Karpas-422 (cell line): Measurements from ENCODE around the gene SEC11C. TPM values are rescaled to one million over a fixed set of nuclear protein-coding genes. Genes with fewer than 3 reads are reported as not detected.

Experiments used
- DNase-seq: peaks from one replicate; pipeline ENCODE4 v3.0.0-alpha.2; 2015
- H2AFZ ChIP-seq: fragments of 200-600 bp; sonication (generic); 2 replicates; pipeline ENCODE4 v1.6.1; 2014; ENCODE audit warnings: antibody characterized with exemption, low read length, mixed read lengths
- H3K27ac ChIP-seq: fragments of 200-600 bp; sonication (generic); 2 replicates; pipeline ENCODE4 v1.5.1; 2014; ENCODE audit warnings: mild to moderate bottlenecking, low read length, moderate library complexity
- H3K27me3 ChIP-seq: fragments of 200-600 bp; sonication (generic); 2 replicates; pipeline ENCODE4 v1.6.1; 2014; ENCODE audit warnings: low read length, mixed read lengths
- H3K36me3 ChIP-seq: fragments of 200-600 bp; sonication (generic); 2 replicates; pipeline ENCODE4 v1.6.1; 2014; ENCODE audit warnings: low read length, mixed read lengths; ENCODE audit not compliant: insufficient read depth
- H3K4me1 ChIP-seq: fragments of 200-600 bp; sonication (generic); 2 replicates; pipeline ENCODE4 v1.6.1; 2014; ENCODE audit warnings: mild to moderate bottlenecking, low read length, mixed read lengths
- H3K4me2 ChIP-seq: fragments of 200-600 bp; sonication (generic); 2 replicates; pipeline ENCODE4 v1.6.1; 2014; ENCODE audit warnings: low read length, low read depth, mild to moderate bottlenecking; ENCODE audit not compliant: poor library complexity, severe bottlenecking
- H3K4me3 ChIP-seq: fragments of 200-600 bp; sonication (generic); 2 replicates; pipeline ENCODE4 v1.5.1; 2014; ENCODE audit warnings: mild to moderate bottlenecking, antibody characterized with exemption, low read length, mixed read lengths
- H3K79me2 ChIP-seq: fragments of 200-600 bp; sonication (generic); 2 replicates; pipeline ENCODE4 v1.6.1; 2014; ENCODE audit warnings: mild to moderate bottlenecking, low read length, mixed read lengths
- H3K9ac ChIP-seq: fragments of 200-600 bp; sonication (generic); 2 replicates; pipeline ENCODE4 v1.6.0; 2014; ENCODE audit warnings: low read length
- H3K9me2 ChIP-seq: fragments of 200-600 bp; sonication (generic), shearing (Covaris generic); replicated peaks from 2 replicates; pipeline ENCODE4 v1.6.0; 2014; ENCODE audit warnings: mild to moderate bottlenecking, low read length, moderate library complexity; ENCODE audit not compliant: insufficient read depth
- H3K9me3 ChIP-seq: fragments of 300-700, 200-600 bp; sonication (generic); 2 replicates; pipeline ENCODE4 v1.6.1; 2014; ENCODE audit warnings: low read length, mixed read lengths
- H4K20me1 ChIP-seq: fragments of 200-600 bp; sonication (generic); 2 replicates; pipeline ENCODE4 v1.6.1; 2014; ENCODE audit warnings: mild to moderate bottlenecking, antibody characterized with exemption, low read length, low read depth; ENCODE audit not compliant: insufficient read depth
- total RNA-seq: library from RNA; depleted of rRNA; stranded (reverse); fragments of >200 nt; shearing (Covaris generic); gene quantifications from 2 replicates; pipeline ENCODE4 v1.2.3, GENCODE V29; 2014; ENCODE audit warnings: low replicate concordance

Gene SEC11C
- total RNA-seq, 1 experiment from 2014 or later, result 105 TPM

- Histone ChIP-seq H3K9me3 (no peaks in the 10 kb centered on the region), H3K4me1 (peaks cover 6% of the 10 kb centered on the region), H2AFZ (no peak overlapping the region), H3K79me2 (peaks cover 47% of the 10 kb centered on the region), H3K27me3 (no peaks in the 10 kb centered on the region), H3K4me3 (no peak overlapping the region), H3K36me3 (peaks cover 18% of the 10 kb centered on the region; the same call in 1 of the 2 replicates), H3K27ac (no peak overlapping the region), H3K9ac (no peak overlapping the region), H3K4me2 (no peak overlapping the region), H3K9me2 (no peaks in the 10 kb centered on the region), H4K20me1 (no peaks in the 10 kb centered on the region)
- DNase-seq, result no peak
These were observed 9.7 kb downstream of the SEC11C start for GRCh38 chr18:59149416-59149815.

GRCh38 chr18:59150236-59150635 is 10.6 kb downstream of the SEC11C start:
- Histone ChIP-seq H3K27me3 (no peaks in the 10 kb centered on the region), H3K4me2 (no peak overlapping the region), H3K79me2 (peaks cover 39% of the 10 kb centered on the region), H3K9me2 (no peaks in the 10 kb centered on the region), H3K36me3 (peaks cover 21% of the 10 kb centered on the region; the same call in 1 of the 2 replicates), H3K9ac (no peak overlapping the region), H3K9me3 (no peaks in the 10 kb centered on the region), H3K4me3 (no peak overlapping the region), H2AFZ (no peak overlapping the region), H3K27ac (no peak overlapping the region), H3K4me1 (no peaks in the 10 kb centered on the region), H4K20me1 (no peaks in the 10 kb centered on the region)
- DNase-seq, result peak; percentile 49

GRCh38 chr18:59155153-59155552 is 15.5 kb downstream of the SEC11C start:
- peaks cover 35% of the 10 kb centered on the region; the same call in 1 of the 2 replicates for H3K36me3 ChIP-seq

GRCh38 chr18:59156316-59156715 is 16.6 kb downstream of the SEC11C start:
- H3K27me3 ChIP-seq, result no peaks in the 10 kb centered on the region
- no peaks in the 10 kb centered on the region for H3K9me3 ChIP-seq
- no peak overlapping the region for H3K9ac ChIP-seq
- H2AFZ ChIP-seq, result no peak overlapping the region
- peaks cover 35% of the 10 kb centered on the region; the same call in 1 of the 2 replicates for H3K36me3 ChIP-seq
- H3K4me1 ChIP-seq, result no peaks in the 10 kb centered on the region
- no peak overlapping the region for H3K4me3 ChIP-seq
- no peaks in the 10 kb centered on the region for H4K20me1 ChIP-seq
- H3K4me2 ChIP-seq, result no peak overlapping the region
- no peaks in the 10 kb centered on the region for H3K9me2 ChIP-seq
- H3K79me2 ChIP-seq, result no peaks in the 10 kb centered on the region
- H3K27ac ChIP-seq, result no peak overlapping the region
- no peak for DNase-seq

More at GRCh38 chr18:59155153-59155552, 15.5 kb downstream of the SEC11C start:
- H3K4me2 ChIP-seq, result no peak overlapping the region
- no peaks in the 10 kb centered on the region for H4K20me1 ChIP-seq
- H3K27me3 ChIP-seq, result no peaks in the 10 kb centered on the region
- H3K79me2 ChIP-seq, result peaks cover 3% of the 10 kb centered on the region; the same call in 1 of the 2 replicates
- no peak overlapping the region for H3K4me3 ChIP-seq
- H3K27ac ChIP-seq, result no peak overlapping the region
- no peaks in the 10 kb centered on the region for H3K9me3 ChIP-seq
- H3K9me2 ChIP-seq, result no peaks in the 10 kb centered on the region
- no peaks in the 10 kb centered on the region for H3K4me1 ChIP-seq
- no peak overlapping the region for H3K9ac ChIP-seq
- DNase-seq, result no peak
- H2AFZ ChIP-seq, result no peak overlapping the region

GRCh38 chr18:59159265-59159664 is 19.6 kb downstream of the SEC11C start:
- Histone ChIP-seq H3K4me2 (no peak overlapping the region), H3K9me2 (no peaks in the 10 kb centered on the region), H4K20me1 (no peaks in the 10 kb centered on the region), H3K27ac (no peak overlapping the region), H3K4me1 (no peaks in the 10 kb centered on the region), H3K4me3 (no peak overlapping the region), H3K27me3 (no peaks in the 10 kb centered on the region), H2AFZ (no peak overlapping the region), H3K9ac (no peak overlapping the region), H3K9me3 (no peaks in the 10 kb centered on the region), H3K79me2 (no peaks in the 10 kb centered on the region), H3K36me3 (peaks cover 17% of the 10 kb centered on the region; the same call in 1 of the 2 replicates)
- DNase-seq, result no peak

GRCh38 chr18:59159986-59160385 is 20.3 kb downstream of the SEC11C start:
- no peak overlapping the region for H3K4me2 ChIP-seq
- DNase-seq, result no peak
- H3K4me1 ChIP-seq, result no peaks in the 10 kb centered on the region
- H3K9me3 ChIP-seq, result no peaks in the 10 kb centered on the region
- H2AFZ ChIP-seq, result no peak overlapping the region
- no peak overlapping the region for H3K9ac ChIP-seq
- no peaks in the 10 kb centered on the region for H3K9me2 ChIP-seq
- no peaks in the 10 kb centered on the region for H3K27me3 ChIP-seq
- H3K79me2 ChIP-seq, result no peaks in the 10 kb centered on the region
- no peaks in the 10 kb centered on the region for H4K20me1 ChIP-seq
- H3K4me3 ChIP-seq, result no peak overlapping the region
- H3K27ac ChIP-seq, result no peak overlapping the region
- H3K36me3 ChIP-seq, result peaks cover 16% of the 10 kb centered on the region; the same call in 1 of the 2 replicates

- no peaks in the 10 kb centered on the region for H3K4me1 ChIP-seq
- no peak overlapping the region for H3K27ac ChIP-seq
- H2AFZ ChIP-seq, result no peak overlapping the region
- H4K20me1 ChIP-seq, result no peaks in the 10 kb centered on the region
- H3K36me3 ChIP-seq, result no peaks in the 10 kb centered on the region
- H3K27me3 ChIP-seq, result no peaks in the 10 kb centered on the region
- H3K9me3 ChIP-seq, result peaks cover 5% of the 10 kb centered on the region
- no peak for DNase-seq
- no peak overlapping the region for H3K4me2 ChIP-seq
- H3K4me3 ChIP-seq, result no peak overlapping the region
- no peak overlapping the region for H3K9ac ChIP-seq
- no peaks in the 10 kb centered on the region for H3K79me2 ChIP-seq
- no peaks in the 10 kb centered on the region for H3K9me2 ChIP-seq
These were observed 33.1 kb downstream of the SEC11C start for GRCh38 chr18:59172664-59173249.

- Histone ChIP-seq H3K36me3 (no peaks in the 10 kb centered on the region), H3K9ac (no peak overlapping the region), H2AFZ (no peak overlapping the region), H3K27ac (no peak overlapping the region), H3K9me3 (peaks cover 2% of the 10 kb centered on the region), H3K4me2 (no peak overlapping the region), H3K27me3 (no peaks in the 10 kb centered on the region), H3K79me2 (no peaks in the 10 kb centered on the region), H3K4me1 (peaks cover 4% of the 10 kb centered on the region), H3K9me2 (no peaks in the 10 kb centered on the region), H4K20me1 (no peaks in the 10 kb centered on the region), H3K4me3 (no peak overlapping the region)
- DNase-seq, result no peak
These were observed 37.8 kb downstream of the SEC11C start for GRCh38 chr18:59177485-59177884.
